Renal pelvis (tissue), 4 donors: ENCODE data around the gene MRPL10. TPM values are rescaled to one million over a fixed set of nuclear protein-coding genes. Genes with fewer than 3 reads are reported as not detected.
"Not testable (repeated sequence)": the region's sequence is repeated elsewhere in the genome, so short reads cannot be mapped to it uniquely, and the experiment has no call there.

Experiments
- DNase-seq: peaks from one replicate; pipeline ENCODE4 v3.0.0-alpha.2; 2013
- polyA plus RNA-seq, 3 donors: library from polyadenylated mRNA; unstranded; fragments of 120-200 nt; gene quantifications; one replicate each; pipeline ENCODE4 v1.2.1, GENCODE V29; 2013; ENCODE audit not compliant: insufficient read length in 3 of 3

Gene MRPL10
- polyA plus RNA-seq, 3 donors, result 55.4 to 61.7 (median 58.5) TPM

DNA sequence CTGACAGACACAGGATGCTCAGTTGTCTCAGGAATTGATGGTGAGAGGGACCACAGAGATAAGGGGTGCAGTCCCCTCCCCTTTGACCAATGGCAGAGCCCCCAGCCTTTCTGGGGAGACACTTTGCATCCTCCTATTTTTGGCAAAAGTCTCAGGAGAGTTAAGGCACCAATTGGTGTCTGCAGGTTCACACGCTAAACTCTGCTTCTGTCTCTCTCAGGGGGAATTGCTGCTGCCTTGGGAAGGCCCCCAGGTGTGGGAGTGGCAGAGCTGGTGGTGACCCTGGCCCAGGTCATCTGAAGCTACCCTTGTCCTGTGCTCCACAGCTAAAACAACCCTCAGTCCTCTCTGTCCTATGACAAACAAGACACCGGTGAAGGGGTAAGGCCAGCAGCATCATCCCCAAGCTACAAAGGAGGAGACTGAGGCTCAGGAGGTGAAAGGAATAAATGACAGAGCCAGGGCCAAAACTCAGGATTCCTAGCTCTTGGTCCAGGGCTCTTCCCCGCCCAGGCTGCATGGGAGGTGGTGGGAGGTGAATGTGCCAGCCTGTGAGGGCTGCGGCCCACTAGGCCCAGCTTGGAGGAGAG, 30.1 kb downstream of the MRPL10 start:
- no peak for DNase-seq

DNA sequence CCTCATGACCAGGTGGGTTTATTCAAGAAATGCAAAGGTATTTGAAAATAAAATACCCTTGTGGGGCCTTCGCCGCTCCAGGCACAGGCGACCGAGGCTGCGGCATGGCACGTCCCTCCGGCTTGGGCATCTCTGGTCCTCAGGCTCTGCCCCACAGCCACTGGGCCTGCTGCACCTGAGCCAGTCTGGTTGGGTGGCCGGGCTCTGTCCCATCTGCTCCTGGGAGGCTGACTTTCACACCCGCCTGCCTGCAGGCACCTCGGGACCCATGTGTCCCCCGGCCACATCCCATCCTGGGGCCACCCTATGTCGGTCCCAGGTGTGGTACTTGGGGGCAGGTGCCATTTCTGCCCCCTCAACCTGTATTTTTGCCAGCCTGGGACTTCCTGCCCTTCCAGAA, 30.7 kb downstream of the MRPL10 start:
- DNase-seq, result no peak

DNA sequence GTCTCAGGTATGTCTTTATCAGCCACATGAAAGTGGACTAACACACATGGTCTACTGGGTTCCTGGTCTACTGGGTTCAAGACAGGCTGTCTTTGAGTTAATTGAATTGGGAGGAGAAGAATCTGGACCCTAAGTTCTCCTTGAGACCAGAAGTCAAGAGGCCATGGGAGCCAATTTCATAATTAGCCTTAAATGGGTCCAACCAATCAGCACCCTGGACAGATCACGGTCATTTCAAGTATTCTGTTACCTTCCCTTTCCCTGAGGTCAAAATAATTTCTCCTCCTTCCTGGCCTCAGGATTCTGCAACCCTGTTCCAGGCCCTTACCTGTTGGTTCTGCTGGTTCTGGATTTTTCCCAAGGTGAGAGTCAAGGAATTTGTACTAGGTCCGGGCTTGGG, 33.5 kb downstream of the MRPL10 start:
- no peak for DNase-seq

DNA sequence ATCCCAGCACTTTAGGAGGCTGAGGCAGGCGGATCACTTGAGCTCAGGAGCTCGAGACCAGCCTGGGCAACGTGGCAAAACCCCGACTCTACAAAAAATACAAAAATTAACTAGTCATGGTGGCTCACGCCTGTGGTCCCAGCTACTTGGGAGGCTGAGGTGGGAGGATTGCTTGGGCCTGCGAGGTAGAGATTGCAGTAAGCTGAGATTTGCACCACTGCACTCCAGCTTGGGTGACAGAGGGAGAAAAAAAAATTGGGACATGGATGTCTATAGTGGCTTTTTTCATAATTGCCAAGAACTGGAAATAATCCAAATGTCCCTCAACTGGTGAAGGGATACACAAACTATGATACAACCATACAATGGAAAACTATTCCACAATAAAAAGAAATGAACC, 38.4 kb downstream of the MRPL10 start:
- no peak for DNase-seq

DNA sequence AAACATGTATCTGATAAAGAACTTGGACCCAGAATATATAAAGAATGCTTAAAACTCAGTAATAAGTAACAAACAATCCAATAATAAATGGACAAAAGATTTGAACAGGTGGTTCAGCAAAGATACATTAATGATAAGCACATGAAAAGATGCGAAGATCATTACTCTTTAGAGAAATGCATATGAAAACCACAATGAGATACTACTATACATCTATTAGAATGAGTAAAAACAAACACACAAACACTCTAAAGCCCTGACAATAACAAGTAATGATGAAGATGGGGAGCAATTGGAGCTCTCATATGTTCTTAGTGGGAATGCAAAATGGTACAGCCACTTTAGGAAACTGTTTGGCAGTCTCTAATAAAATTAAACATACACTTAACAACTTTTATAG, 38.9 kb downstream of the MRPL10 start:
- no peak for DNase-seq

DNA sequence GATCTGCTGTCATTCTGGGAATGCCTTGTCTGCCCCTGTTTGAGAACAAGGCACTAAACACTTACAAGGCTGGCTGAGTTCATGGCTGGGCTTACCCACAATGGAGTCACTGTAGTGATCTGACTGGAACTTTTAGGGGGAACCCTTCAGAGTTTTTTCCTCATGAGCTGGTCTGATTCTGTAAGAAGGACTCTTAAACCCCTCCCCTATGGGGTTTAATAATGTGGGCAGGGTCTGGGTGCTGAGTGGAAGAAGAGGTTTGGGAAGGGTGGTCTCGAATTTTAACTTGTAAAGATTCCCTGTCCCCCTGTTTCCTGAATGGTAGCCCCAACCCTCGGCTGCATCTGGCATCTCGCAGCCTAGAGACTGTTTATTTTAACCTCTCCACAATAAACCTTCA, 40.3 kb downstream of the MRPL10 start:
- no peak for DNase-seq

DNA sequence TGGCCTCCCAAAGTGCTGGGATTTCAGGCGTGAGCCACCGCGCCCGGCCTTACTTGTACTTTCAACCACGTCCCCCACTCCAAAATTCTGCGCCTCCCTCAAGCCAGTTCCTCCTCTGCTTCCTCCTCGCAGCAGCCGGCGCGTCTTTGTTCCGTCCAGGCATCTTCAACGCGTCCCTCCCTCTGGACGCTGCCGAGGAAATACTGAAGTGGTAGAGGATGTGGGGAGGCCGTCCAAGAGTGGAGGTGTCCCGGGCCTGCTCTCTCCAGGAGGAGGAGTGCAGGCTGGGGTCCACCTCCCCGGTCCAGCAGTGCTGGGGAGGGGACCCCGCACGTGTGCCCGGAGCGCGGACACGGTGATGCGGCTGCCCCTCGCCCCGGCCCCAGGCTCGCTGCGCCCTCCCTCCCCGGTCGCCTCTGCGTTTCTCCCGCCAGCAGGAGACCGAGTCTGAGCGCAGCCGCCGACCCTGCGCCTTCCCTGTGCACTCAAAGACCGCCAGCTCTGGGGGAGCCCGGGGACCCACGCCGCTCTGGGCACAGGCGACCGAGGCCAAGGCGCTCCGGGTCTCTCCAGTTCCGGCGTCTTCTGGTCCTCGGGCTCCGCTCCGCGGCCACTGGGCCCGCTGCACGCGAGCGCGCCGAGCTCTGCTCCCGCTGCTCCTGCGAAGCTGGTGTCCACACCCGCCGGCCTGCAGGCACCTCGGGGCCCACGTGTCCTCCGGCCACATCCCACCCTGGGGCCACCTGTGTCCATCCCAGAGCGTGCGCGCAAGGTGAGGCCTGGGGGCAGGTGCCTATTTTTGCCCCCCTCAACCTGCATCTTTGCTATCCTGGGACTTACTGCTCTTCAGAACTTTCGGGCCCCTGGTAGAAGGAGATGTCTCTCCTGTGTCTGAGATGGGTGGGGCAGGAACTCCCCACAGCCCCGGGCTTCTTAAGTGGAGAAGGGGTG, 41.5 kb downstream of the MRPL10 start:
- peak; percentile 23 for DNase-seq

DNA sequence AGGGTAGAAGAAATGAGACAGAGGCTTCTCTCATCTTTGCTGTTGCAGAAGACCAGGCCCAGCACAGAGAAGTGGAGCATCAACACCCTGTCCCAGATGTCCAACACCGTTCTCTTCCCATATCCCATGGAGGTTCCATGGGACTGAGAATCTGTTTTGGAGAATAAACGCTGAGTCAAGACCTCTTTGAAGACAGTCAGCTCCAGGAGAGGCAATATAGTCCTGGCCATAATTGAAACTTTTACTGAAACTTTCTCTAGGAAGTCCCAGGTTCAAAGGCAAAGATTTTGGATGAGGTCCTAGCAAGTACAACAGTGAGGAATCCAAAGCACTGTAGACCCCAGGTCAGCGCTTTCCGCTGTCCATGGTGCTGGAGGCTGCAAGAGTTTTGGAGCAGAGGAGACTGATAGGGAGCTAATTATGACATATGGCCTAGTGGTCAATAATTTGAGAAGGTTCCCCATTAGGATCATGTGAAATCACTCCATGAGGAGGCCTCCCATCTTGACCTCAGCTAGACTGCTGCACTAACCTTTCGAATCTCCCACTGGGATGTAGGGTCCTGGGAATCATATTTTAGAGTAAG, 45.7 kb downstream of the MRPL10 start:
- peak; percentile 65 for DNase-seq

DNA sequence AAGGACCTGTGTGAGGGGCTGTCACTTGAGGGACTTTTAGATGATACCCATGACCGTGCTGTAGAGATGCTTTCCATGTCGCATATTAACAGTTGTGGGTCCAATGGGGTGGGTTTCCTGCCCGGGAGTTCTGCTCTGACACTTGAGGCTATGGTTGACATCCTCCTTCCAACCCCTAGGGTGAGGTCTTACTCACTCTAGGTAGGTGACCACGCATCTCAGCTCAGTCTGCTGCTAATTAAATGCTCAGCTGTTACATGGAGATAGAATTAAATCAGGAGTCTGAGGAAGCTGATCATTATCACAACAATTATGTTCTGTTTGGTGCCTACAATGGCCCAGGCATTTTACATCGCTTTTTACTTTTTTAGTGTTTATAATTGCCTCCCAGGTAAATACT, 49.9 kb downstream of the MRPL10 start:
- no peak for DNase-seq

DNA sequence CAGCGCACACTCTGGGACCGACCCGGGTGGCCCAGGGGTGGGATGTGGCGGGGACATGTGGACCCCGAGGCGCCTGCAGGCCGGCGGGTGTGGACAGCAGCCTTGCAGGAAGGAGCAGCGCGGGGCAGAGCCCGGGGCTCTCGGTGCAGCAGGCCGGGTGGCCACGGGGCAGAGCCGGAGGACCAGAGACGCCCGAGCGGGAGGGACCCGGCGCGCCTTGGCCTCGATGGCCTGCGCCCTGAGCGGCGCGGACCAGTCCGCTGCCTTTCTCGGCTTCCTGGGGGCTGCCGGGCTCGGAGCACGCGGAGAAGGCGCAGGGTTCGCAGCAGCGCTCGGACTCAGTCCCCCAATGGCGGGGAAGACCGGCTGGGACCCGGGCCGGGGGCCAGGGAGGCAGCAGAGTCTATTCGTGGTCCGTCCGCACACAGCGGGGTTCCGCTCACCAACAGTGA, 53.1 kb downstream of the MRPL10 start:
- no peak for DNase-seq

DNA sequence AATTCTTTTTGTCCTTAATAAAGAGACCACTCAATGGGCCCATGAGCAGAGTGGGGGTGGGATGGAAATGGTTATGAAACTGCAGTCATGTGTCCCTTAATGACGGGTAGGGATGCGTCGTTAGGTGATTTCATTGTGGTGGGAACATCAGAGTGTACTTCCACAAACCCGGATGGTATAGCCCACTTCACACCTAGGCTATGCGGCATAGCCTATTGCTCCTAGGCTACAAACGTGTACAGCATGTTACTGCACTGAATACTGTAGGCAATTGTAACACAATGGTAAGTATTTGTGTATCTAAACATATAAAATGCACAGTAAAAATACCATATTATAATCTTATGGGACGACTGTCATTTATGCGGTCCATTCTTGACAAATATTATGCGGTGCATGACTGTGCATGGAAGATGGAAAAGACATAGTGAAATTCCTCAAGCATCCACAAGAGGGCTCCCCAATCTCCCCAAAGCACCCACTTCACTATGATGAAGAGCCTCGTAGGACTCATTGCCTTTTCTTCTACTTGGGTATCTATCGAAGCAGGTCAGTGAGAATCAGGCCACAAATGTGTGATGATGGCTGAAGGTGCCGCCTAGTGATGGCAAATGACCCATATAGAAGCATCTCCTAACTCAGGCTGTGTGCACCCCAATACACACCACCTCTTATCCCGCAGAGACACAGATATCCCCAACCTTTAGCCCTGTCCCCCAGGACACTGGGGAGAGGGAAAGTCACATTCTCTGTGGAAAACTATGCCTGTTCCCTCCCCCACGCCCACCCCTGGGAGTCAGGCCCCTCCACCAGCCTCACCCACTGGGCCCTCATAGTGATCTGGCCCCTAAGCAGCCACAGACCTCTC, 54.8 kb downstream of the MRPL10 start:
- no peak for DNase-seq

DNA sequence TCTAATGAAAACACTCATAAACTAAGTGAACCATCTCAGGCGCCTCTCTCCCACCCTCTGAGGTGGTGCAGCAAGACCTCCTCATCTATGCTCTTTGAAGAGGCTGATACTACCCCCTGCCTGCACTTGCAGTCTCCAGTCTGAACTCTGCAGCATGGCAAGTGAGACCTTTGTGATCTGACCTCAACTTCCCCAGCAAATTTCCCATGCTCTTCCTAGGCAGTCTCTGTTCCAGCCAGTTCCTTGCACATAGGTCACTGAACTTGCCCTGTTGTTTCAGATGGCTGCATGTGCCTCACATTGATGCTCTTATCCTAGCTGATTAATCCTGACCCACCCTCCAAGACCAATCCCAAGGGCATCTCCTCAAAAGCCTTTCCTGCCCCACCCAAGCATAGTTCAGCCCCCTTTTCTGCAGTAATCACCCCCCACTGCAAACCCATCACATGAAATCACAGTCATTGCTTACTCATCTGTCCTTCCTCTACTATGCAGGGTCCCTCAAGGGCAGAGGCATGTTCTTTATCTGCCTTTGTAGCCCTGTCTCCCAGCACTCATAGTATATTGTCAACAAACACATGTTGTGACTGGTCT, 56.3 kb downstream of the MRPL10 start:
- DNase-seq, result no peak

DNA sequence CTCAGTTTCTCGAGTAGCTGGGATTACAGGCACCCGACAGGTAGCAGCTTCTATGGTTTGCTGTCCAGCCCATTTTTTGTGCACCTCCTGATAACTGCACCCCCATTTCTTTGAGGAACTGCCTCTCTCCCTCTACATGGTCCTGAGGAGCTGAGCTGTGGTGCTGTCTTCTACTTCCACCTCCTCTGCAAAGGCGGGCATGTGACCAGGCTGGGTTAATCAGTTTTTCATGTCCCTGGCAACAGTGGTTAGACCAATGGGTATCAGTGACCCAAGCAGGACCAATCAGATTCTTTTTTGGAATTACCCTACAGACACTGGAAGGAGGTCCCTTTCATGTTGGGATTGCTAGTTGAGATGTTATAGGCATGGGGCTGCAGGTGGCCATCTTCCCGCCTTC, 57.0 kb downstream of the MRPL10 start:
- no peak for DNase-seq

DNA sequence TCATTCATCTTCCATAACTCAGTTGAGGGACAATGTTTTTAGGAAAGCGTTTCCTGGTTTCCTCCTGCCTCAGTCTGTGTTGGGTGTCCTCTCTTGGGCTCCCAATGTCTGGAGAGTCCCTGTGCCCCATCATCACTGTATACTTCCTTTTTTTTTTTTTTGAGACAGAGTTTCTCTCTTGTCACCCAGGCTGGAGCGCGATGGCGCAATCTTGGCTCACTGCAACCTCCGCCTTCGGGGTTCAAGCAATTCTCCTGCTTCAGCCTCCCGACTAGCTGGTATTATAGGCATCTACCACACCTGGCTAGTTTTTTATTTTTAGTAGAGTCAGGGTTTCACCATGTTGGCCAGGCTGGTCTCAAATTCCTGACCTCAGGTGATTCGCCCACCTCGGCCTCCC, 57.7 kb downstream of the MRPL10 start:
- DNase-seq, result not testable (repeated sequence)

Other genes starting within 250 kb of the MRPL10 start
- 100 to 1,000 TPM; 229 to 259 (median 254) TPM for gene KPNB1, start 181.6 kb downstream of the MRPL10 start, polyA plus RNA-seq
- 10 to 100 TPM; 29.5 to 37.1 (median 31.8) TPM for gene TBKBP1, start 137.4 kb downstream of the MRPL10 start, polyA plus RNA-seq
- gene TBX21, start 98.3 kb downstream of the MRPL10 start, polyA plus RNA-seq, result under 1 TPM; 0.09 to 0.18 (median 0.10) TPM
- 10 to 100 TPM; 14.5 to 18.5 (median 17.9) TPM for gene OSBPL7, start 9.7 kb downstream of the MRPL10 start, polyA plus RNA-seq
- gene LRRC46, start 129 bp upstream of the MRPL10 start, polyA plus RNA-seq, result 1 to 10 TPM; 2.3 to 4.1 (median 3.6) TPM
- 10 to 100 TPM; 56.2 to 92.0 (median 76.7) TPM for gene SCRN2, start 9.7 kb upstream of the MRPL10 start, polyA plus RNA-seq
- gene SP6, start 19.6 kb upstream of the MRPL10 start, polyA plus RNA-seq, result 1 to 10 TPM; 3.1 to 3.8 (median 3.5) TPM
- gene SP2, start 64.7 kb upstream of the MRPL10 start, polyA plus RNA-seq, result 10 to 100 TPM; 23.0 to 27.2 (median 23.4) TPM
- 10 to 100 TPM; 18.1 to 27.0 (median 25.4) TPM for gene PNPO, start 110.0 kb upstream of the MRPL10 start, polyA plus RNA-seq
- gene PRR15L, start 126.3 kb upstream of the MRPL10 start, polyA plus RNA-seq, result 10 to 100 TPM; 20.4 to 22.7 (median 21.6) TPM
- 100 to 1,000 TPM; 152 to 194 (median 178) TPM for gene CDK5RAP3, start 139.6 kb upstream of the MRPL10 start, polyA plus RNA-seq
- gene COPZ2, start 206.3 kb upstream of the MRPL10 start, polyA plus RNA-seq, result 10 to 100 TPM; 17.3 to 19.3 (median 18.0) TPM
- 100 to 1,000 TPM; 224 to 246 (median 240) TPM for gene NFE2L1, start 216.8 kb upstream of the MRPL10 start, polyA plus RNA-seq